ENCODE results near the gene ZNF880.
"Not testable (repeated sequence)": the region's sequence is repeated elsewhere in the genome, so short reads cannot be mapped to it uniquely, and the experiment has no call there.

- not testable (repeated sequence) for TF ChIP-seq SP2 (tag by site-specific recombination; IDR thresholded peaks at IDR 0.05); CTCF (tag by site-specific recombination; IDR thresholded peaks at IDR 0.05); ZNF146 (tag by site-specific recombination; IDR thresholded peaks at IDR 0.05); ZNF76 (tag by site-specific recombination; IDR thresholded peaks at IDR 0.05; ENCODE audit: borderline replicate concordance, low read depth); PRDM10 (tag by site-specific recombination; IDR thresholded peaks at IDR 0.05); ZNF157 (tag by site-specific recombination; IDR thresholded peaks at IDR 0.05); ZNF416 (tag by site-specific recombination; IDR thresholded peaks at IDR 0.05); ZNF654 (tag by site-specific recombination; IDR thresholded peaks at IDR 0.05; ENCODE audit: low read depth); GLI2 (tag by site-specific recombination; IDR thresholded peaks at IDR 0.05; ENCODE audit: borderline replicate concordance, low read depth); YY1 (tag by site-specific recombination; IDR thresholded peaks at IDR 0.05); ZNF10 (tag by site-specific recombination; IDR thresholded peaks at IDR 0.05); ZNF214 (tag by site-specific recombination; IDR thresholded peaks at IDR 0.05; ENCODE audit: borderline replicate concordance); ZNF747 (tag by site-specific recombination; IDR thresholded peaks at IDR 0.05); REPIN1 (tag by site-specific recombination; IDR thresholded peaks at IDR 0.05; ENCODE audit: low read depth)
Measured at GRCh38 chr19:52339022-52339421, 30.7 kb upstream of the ZNF880 start.

Data from HEK293 (cell line).